Measurements from ENCODE around the gene ITPK1.

DNA sequence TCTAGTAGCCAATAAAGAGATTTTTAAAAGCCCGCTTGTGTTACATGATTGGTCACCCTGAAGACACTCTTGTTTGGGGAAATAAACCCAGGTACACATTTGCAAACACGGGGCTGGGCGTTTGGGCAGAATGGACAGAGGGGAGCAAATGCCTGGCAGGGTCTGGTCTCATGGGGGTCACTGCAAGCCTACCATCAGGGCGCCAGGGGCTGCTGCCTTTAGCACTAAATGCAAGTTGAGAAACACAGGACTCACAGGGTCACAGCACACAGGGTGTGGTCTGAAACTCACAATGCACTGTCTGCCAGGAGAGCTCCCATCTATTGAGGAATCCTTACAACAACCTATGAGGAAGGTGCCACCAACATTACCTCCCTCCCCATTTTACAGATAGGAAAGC lies 130.2 kb downstream of the ITPK1 start:
- TF ChIP-seq, protein P1, sequence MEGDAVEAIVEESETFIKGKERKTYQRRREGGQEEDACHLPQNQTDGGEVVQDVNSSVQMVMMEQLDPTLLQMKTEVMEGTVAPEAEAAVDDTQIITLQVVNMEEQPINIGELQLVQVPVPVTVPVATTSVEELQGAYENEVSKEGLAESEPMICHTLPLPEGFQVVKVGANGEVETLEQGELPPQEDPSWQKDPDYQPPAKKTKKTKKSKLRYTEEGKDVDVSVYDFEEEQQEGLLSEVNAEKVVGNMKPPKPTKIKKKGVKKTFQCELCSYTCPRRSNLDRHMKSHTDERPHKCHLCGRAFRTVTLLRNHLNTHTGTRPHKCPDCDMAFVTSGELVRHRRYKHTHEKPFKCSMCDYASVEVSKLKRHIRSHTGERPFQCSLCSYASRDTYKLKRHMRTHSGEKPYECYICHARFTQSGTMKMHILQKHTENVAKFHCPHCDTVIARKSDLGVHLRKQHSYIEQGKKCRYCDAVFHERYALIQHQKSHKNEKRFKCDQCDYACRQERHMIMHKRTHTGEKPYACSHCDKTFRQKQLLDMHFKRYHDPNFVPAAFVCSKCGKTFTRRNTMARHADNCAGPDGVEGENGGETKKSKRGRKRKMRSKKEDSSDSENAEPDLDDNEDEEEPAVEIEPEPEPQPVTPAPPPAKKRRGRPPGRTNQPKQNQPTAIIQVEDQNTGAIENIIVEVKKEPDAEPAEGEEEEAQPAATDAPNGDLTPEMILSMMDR (IDR thresholded peaks at IDR 0.05; ENCODE audit: extremely low read depth in 1 of 2, insufficient read depth in 1 of 2, low read depth in 1 of 2, low read length in 2 of 2) = no peak
- TF ChIP-seq POLR2A (IDR thresholded peaks at IDR 0.05; ENCODE audit: low read depth, low read length) = no peak
- no peak for TF ChIP-seq EZH2 (IDR thresholded peaks at IDR 0.05; ENCODE audit: borderline replicate concordance, low read depth, low read length, severe bottlenecking)
- TF ChIP-seq, protein P2, sequence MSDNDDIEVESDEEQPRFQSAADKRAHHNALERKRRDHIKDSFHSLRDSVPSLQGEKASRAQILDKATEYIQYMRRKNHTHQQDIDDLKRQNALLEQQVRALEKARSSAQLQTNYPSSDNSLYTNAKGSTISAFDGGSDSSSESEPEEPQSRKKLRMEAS (IDR thresholded peaks at IDR 0.05; ENCODE audit: insufficient read depth, insufficient read length) = no peak
- TF ChIP-seq POLR2AphosphoS5 (IDR thresholded peaks at IDR 0.05; ENCODE audit: insufficient read depth, low read depth, low read length) = no peak
- no peak for TF ChIP-seq MYC (IDR thresholded peaks at IDR 0.05; ENCODE audit: low read depth, low read length)
- TF ChIP-seq FOS (IDR thresholded peaks at IDR 0.05; ENCODE audit: borderline replicate concordance, insufficient read depth, low read length) = no peak
